Keratinocyte (primary cell): ENCODE measurements around the gene CD40. TPM values are rescaled to one million over a fixed set of nuclear protein-coding genes. Genes with fewer than 3 reads are reported as not detected.

Source experiments
- DNase-seq: peaks from one replicate; pipeline ENCODE4 v3.0.0-alpha.2; 2011; ENCODE audit warnings: low read depth, missing footprints, low spot score
- FAIRE-seq: peaks from 2 replicates; lab custom pipeline; 2011; peaks lifted over from hg19 to GRCh38; lab: Jason Lieb, UNC
- H2AFZ ChIP-seq: 2 replicates; pipeline ENCODE4 v1.6.0; 2012; ENCODE audit warnings: low read length, control low read depth, inconsistent platforms; ENCODE audit not compliant: control insufficient read depth
- H3K27ac ChIP-seq: 2 replicates; pipeline ENCODE4 v1.5.1; 2011; ENCODE audit warnings: low read length; ENCODE audit not compliant: control insufficient read depth, insufficient read depth
- H3K27me3 ChIP-seq: 3 replicates; pipeline ENCODE4 v1.6.0; 2011; ENCODE audit warnings: low read length; ENCODE audit not compliant: control insufficient read depth, insufficient read depth; ENCODE audit errors: extremely low read depth
- H3K36me3 ChIP-seq, 2 experiments: 2 replicates in 1 of 2; 3 replicates in 1 of 2; pipeline ENCODE4 v1.5.1; 2011; ENCODE audit warnings: low read length in 2 of 2, mild to moderate bottlenecking in 1 of 2; ENCODE audit not compliant: control insufficient read depth in 2 of 2, insufficient read depth in 2 of 2; ENCODE audit errors: extremely low read depth in 1 of 2
- H3K4me1 ChIP-seq: 3 replicates; pipeline ENCODE4 v1.5.1; 2011; ENCODE audit warnings: low read length; ENCODE audit not compliant: control insufficient read depth, insufficient read depth; ENCODE audit errors: extremely low read depth
- H3K4me2 ChIP-seq: 3 replicates; pipeline ENCODE4 v1.6.0; 2011; ENCODE audit warnings: low read depth, low read length; ENCODE audit not compliant: control insufficient read depth, insufficient read depth; ENCODE audit errors: extremely low read depth
- H3K4me3 ChIP-seq, 3 experiments: fragments of 200-600 bp in 1 of 3; sonication (generic) in 1 of 3; 2 replicates in 2 of 3; 3 replicates in 1 of 3; pipeline ENCODE4 v1.5.1; 2011 to 2016; ENCODE audit warnings: low read length in 3 of 3, mild to moderate bottlenecking in 3 of 3, control low read depth in 2 of 3, inconsistent platforms in 1 of 3, low read depth in 1 of 3, mixed read lengths in 1 of 3, mixed run types in 1 of 3, moderate library complexity in 1 of 3; ENCODE audit not compliant: control insufficient read depth in 2 of 3, insufficient read depth in 2 of 3; ENCODE audit errors: extremely low read depth in 1 of 3
- H3K79me2 ChIP-seq: 2 replicates; pipeline ENCODE4 v1.6.0; 2012; ENCODE audit warnings: low read length; ENCODE audit not compliant: control insufficient read depth, insufficient read depth
- H3K9ac ChIP-seq: 3 replicates; pipeline ENCODE4 v1.6.0; 2011; ENCODE audit warnings: low read length; ENCODE audit not compliant: control insufficient read depth, insufficient read depth; ENCODE audit errors: extremely low read depth
- H3K9me1 ChIP-seq: 3 replicates; pipeline ENCODE4 v1.6.0; 2011; ENCODE audit warnings: low read length; ENCODE audit not compliant: control insufficient read depth, insufficient read depth; ENCODE audit errors: extremely low read depth
- H3K9me3 ChIP-seq: 2 replicates; pipeline ENCODE4 v1.5.1; 2012; ENCODE audit warnings: low read depth, low read length; ENCODE audit not compliant: control insufficient read depth
- H4K20me1 ChIP-seq: 3 replicates; pipeline ENCODE4 v1.6.0; 2011; ENCODE audit warnings: low read length; ENCODE audit not compliant: control insufficient read depth, insufficient read depth; ENCODE audit errors: extremely low read depth
- CTCF ChIP-seq, 3 experiments: IDR thresholded peaks in 1 of 3; conservative IDR thresholded peaks in 1 of 3; optimal IDR thresholded peaks in 1 of 3; 2 replicates in 2 of 3; 3 replicates in 1 of 3; pipeline versions ENCODE3 to v1.5.1; 2011; ENCODE audit warnings: low read length in 3 of 3, mild to moderate bottlenecking in 3 of 3, moderate library complexity in 2 of 3, control low read depth in 1 of 3, inconsistent platforms in 1 of 3; ENCODE audit not compliant: insufficient read depth in 2 of 3; ENCODE audit errors: extremely low read depth in 1 of 3
- EZH2 ChIP-seq: IDR thresholded peaks from one replicate; pipeline ENCODE4 v1.6.1; 2012; ENCODE audit warnings: inconsistent platforms, mild to moderate bottlenecking, low read length, moderate library complexity
- dilution Hi-C: fragments of 300-500 bp; cut with MboI; formaldehyde crosslinking; loops from one replicate; pipeline ENCODE4 v1.7.0; 2020; ENCODE audit warnings: low sequenced_read_pairs; ENCODE audit not compliant: extremely low pct_ligation_motif_present
- polyA plus RNA-seq, 5 experiments: library from polyadenylated mRNA; depleted of rRNA in 3 of 5; stranded (reverse) in 3 of 5; stranded (forward) in 1 of 5; unstranded in 1 of 5; fragments of >200 nt; gene quantifications; 1 replicate in 1 of 5; 2 replicates in 3 of 5; 3 replicates in 1 of 5; pipeline versions ENCODE4 v1.2.1 to v1.2.3, GENCODE V29; 2011 to 2012; ENCODE audit warnings: missing spikeins in 2 of 5, low read depth in 1 of 5, low replicate concordance in 1 of 5

CD40 gene
- polyA plus RNA-seq, 1 donor (not counting 4 experiments of a cell fraction or from before 2014, with no cell fraction given) = 13.4 TPM

DNA sequence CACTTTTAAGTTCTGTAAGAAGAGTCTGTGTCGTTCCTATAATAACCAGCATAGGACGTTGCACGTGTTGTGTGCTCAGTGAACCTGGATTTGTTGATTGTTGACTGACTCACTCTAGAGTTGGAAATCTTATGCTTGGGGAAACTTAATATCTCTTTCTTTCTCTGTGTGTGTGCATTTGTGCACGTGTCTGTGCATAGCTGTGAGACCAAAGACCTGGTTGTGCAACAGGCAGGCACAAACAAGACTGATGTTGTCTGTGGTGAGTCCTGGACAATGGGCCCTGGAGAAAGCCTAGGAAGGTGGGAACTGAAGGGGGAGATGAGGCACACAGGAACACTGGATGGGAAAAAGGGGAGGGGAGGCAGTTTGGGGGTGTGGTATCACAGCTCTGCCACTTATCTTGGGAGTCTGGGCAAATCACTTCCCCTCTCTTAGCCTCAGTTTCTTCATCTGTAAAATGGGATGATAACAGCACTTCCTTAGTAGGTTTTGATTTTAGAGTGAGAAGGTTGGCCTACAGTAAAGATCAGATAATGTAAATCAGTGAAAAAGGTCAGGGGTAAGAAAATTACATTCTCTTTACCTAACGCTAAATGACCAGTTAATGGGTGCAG lies 8.4 kb downstream of the CD40 start:
- no peak overlapping the region for H3K4me2 ChIP-seq
- H4K20me1 ChIP-seq = no peaks in the 10 kb centered on the region
- FAIRE-seq (no peak), DNase-seq (no peak)
- H3K4me3 ChIP-seq = no peak overlapping the region
- peaks cover 4% of the 10 kb centered on the region for H3K4me1 ChIP-seq
- peaks cover 10% of the 10 kb centered on the region for H3K27me3 ChIP-seq
- no peaks in the 10 kb centered on the region for H3K9me1 ChIP-seq
- H3K36me3 ChIP-seq = peaks cover 1 to 3% of the 10 kb centered on the region in 2 experiments
- no peaks in the 10 kb centered on the region for H3K79me2 ChIP-seq
- no peaks in the 10 kb centered on the region for H3K9me3 ChIP-seq
- dilution Hi-C loops = loop anchor here (25.0 kb wide), 1 partner anchor 311 kb away; no protein-coding TSS in a partner anchor
- H3K9ac ChIP-seq = no peak overlapping the region
- no peak overlapping the region for H3K27ac ChIP-seq
- TF ChIP-seq CTCF (optimal IDR thresholded peaks at IDR 0.05 in 1 of 3, IDR thresholded peaks at IDR 0.05 in 1 of 3, conservative IDR thresholded peaks at IDR 0.05 in 1 of 3; ENCODE audit: extremely low read depth in 1 of 3, insufficient read depth in 2 of 3, low read length in 3 of 3) (no peak), EZH2 (no peak)
- H2AFZ ChIP-seq = no peak overlapping the region

DNA sequence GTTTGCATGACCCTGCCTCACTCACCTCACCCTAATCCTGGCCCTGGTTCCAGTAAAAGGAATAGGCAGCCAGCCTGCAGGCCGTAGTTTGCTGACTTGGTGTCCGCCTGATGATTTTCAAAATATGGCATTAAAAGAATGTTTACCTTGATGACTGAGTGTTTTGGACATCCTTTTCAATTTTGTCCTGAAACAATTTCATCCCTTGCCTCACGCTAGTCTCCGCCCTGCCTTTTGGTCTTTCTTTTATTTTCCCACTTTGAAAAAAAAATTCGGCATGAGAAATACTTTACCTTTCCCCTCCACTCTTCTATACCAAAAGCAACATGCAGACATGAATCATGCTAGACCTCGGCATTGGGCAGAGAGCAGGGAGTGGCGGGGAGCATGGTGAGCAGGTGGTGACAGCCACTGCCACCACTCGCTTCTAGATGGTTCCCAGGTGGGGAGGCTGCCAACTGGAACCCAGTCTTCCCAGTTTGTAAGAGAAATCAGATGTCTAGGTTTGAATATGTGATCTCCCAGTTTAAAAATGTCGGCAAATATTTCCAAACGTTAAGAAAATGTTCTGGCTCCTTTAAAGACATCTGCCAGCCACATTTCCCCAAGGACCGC lies 9.4 kb downstream of the CD40 start:
- DNase-seq (no peak), FAIRE-seq (no peak)
- no peaks in the 10 kb centered on the region for H3K4me1 ChIP-seq
- H3K4me2 ChIP-seq = no peak overlapping the region
- no peak overlapping the region for H2AFZ ChIP-seq
- H3K9me3 ChIP-seq = no peaks in the 10 kb centered on the region
- TF ChIP-seq EZH2 = no peak
- no peak for TF ChIP-seq CTCF (optimal IDR thresholded peaks at IDR 0.05 in 1 of 3, IDR thresholded peaks at IDR 0.05 in 1 of 3, conservative IDR thresholded peaks at IDR 0.05 in 1 of 3; ENCODE audit: extremely low read depth in 1 of 3, insufficient read depth in 2 of 3, low read length in 3 of 3)
- H3K9ac ChIP-seq = no peak overlapping the region
- no peak overlapping the region for H3K4me3 ChIP-seq
- H3K36me3 ChIP-seq = peaks cover 1 to 3% of the 10 kb centered on the region in 2 experiments
- H3K27ac ChIP-seq = no peak overlapping the region
- no peaks in the 10 kb centered on the region for H3K9me1 ChIP-seq
- peaks cover 10% of the 10 kb centered on the region for H3K27me3 ChIP-seq
- H4K20me1 ChIP-seq = no peaks in the 10 kb centered on the region
- H3K79me2 ChIP-seq = no peaks in the 10 kb centered on the region
- dilution Hi-C loops = loop anchor here (25.0 kb wide), 1 partner anchor 310 kb away; no protein-coding TSS in a partner anchor
